Measurements from ENCODE around the gene STON2. TPM values are rescaled to one million over a fixed set of nuclear protein-coding genes. Genes with fewer than 3 reads are reported as not detected.

STON2 gene
- total and polyA plus RNA-seq, 4 experiments from 2014 or later: not detected

DNA sequence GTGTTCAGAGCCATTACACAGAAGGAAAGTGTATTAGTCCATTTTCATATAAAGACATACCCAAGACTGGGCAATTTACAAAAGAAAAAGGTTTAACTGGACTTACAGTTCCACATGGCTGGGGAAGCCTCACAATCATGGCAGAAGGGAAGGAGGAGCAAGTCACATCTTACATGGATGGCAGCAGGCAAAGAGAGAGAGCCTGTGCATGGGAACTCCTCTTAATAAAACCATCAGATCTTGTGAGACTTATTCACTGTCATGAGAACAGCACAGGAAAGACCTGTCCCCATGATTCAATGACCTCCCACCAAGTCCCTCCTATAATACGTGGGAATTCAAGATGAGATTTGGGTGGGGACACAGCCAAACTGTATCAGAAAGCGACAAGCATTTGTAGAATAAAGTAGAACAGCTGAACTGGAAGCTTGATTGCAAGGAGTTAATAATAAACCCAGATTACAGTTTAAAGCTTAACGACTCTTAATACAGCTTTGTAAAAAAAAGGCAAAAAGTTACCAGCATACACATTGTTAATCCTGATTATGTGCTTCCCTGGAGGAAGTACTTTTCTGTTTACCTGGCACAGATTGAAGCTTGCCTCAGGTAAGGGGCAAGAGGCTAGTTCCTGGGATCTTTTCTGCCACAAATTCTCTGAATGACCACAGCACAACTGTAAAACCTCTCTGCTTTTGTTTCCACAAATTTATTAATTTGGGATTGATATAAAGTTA, 18.1 kb upstream of the STON2 start:
- no peak overlapping the region for H3K4me3 ChIP-seq (ENCODE audit: low read length in 2 of 2)

DNA sequence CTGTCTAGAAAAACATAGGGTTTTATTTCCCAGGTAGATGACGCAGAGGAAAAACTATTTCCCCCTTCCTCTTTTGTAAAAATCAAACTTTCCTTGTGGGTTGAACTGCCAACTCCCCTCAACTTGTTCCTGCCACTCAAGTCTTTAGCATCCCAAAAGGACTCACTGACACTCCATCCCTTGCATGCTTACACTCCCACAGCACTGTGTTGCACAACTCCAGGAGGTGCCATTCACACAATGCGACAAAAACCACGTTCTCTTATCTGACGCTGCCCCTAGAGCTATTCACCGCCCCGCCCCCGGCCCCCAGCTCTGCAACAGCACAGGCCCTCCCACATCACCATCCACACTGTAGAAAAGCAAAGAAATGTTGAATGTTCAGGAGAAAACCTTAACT, 16.9 kb upstream of the STON2 start:
- Histone ChIP-seq H3K9me3 (ENCODE audit: control insufficient read depth in 1 of 2, low read length in 2 of 2) (no peaks in the 10 kb centered on the region), H3K27ac (ENCODE audit: low read depth, low read length) (no peak overlapping the region), H3K4me1 (ENCODE audit: insufficient read depth, low read length) (no peaks in the 10 kb centered on the region), H3K4me3 (ENCODE audit: low read length in 2 of 2) (no peak overlapping the region), H3K36me3 (ENCODE audit: insufficient read depth, low read length) (no peaks in the 10 kb centered on the region), H3K27me3 (ENCODE audit: insufficient read depth, low read length) (no peaks in the 10 kb centered on the region)
- Mint-ChIP-seq H3K4me3 (no peak overlapping the region), H3K27me3 (peaks cover 7 to 9% of the 10 kb centered on the region in 2 donors), H3K4me1 (no peaks in the 10 kb centered on the region), H3K9me3 (peaks cover 0 to 8% (median 0%) of the 10 kb centered on the region in 8 donors), H3K36me3 (no peaks in the 10 kb centered on the region), H3K27ac (no peak overlapping the region)
- intact Hi-C loops (cut with micrococcal nuclease): no loop called here
- no peak for DNase-seq
- ChIA-PET CTCF (ENCODE audit: partially characterized antibody) (interaction anchor here (0.6 to 0.7 kb wide), 2 partner anchors 8 to 37 kb away, joined by 3 read pairs; no protein-coding TSS in a partner anchor), POLR2A (ENCODE audit: partially characterized antibody) (no interaction called here)

More for the DNA sequence above, 18.1 kb upstream of the STON2 start:
- DNase-seq: no peak
- Mint-ChIP-seq H3K27me3 (peaks cover 7 to 9% of the 10 kb centered on the region in 2 donors), H3K27ac (no peak overlapping the region), H3K4me3 (no peak overlapping the region), H3K9me3 (peaks cover 0 to 8% (median 0%) of the 10 kb centered on the region in 8 donors), H3K4me1 (no peaks in the 10 kb centered on the region), H3K36me3 (no peaks in the 10 kb centered on the region)
- H3K27me3 ChIP-seq (ENCODE audit: insufficient read depth, low read length): no peaks in the 10 kb centered on the region
- no peaks in the 10 kb centered on the region for H3K36me3 ChIP-seq (ENCODE audit: insufficient read depth, low read length)
- H3K27ac ChIP-seq (ENCODE audit: low read depth, low read length): no peak overlapping the region
- intact Hi-C loops (cut with micrococcal nuclease): no loop called here
- H3K4me1 ChIP-seq (ENCODE audit: insufficient read depth, low read length): no peaks in the 10 kb centered on the region
- ChIA-PET POLR2A (ENCODE audit: partially characterized antibody) (no interaction called here), CTCF (ENCODE audit: partially characterized antibody) (interaction anchor here (1.6 kb wide), 1 partner anchor 47 kb away, joined by 4 read pairs; no protein-coding TSS in a partner anchor)
- no peaks in the 10 kb centered on the region for H3K9me3 ChIP-seq (ENCODE audit: control insufficient read depth in 1 of 2, low read length in 2 of 2)

DNA sequence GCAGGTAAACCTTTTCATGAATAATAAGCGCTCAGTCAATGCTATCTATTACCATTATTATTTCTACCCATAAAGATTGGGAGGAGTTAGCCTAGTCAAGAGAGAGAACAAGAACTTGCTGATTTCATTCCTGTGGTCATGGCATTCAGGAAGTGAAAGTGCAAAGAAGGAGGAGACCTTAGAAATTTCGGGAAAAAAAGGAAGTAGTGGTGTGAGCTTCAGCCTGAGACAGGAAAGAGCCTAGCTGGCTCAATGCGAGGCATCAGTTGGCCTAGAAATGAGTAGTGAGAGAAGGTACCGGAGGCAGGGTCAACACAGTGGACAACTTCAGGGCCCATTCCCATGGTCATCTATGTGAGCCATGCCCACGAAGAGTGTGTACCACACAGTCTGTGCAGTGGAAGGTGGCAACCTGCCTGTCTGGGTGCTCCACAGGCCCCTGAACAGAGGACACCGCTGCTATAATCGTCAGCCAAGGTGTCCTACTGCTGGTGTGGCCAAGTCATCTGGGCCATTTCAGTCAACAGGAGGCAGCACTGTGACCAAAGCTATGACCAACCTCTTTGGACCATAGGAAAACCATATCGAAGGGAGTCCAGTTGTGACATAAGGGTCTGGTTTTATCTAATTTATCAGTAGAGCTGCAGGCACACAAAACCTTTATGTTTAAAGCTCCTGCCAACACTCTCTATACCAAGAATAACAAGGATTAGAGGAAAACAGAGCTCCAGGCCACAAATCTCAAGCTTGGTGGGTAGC, 16.2 kb upstream of the STON2 start:
- intact Hi-C loops (cut with micrococcal nuclease): no loop called here

DNA sequence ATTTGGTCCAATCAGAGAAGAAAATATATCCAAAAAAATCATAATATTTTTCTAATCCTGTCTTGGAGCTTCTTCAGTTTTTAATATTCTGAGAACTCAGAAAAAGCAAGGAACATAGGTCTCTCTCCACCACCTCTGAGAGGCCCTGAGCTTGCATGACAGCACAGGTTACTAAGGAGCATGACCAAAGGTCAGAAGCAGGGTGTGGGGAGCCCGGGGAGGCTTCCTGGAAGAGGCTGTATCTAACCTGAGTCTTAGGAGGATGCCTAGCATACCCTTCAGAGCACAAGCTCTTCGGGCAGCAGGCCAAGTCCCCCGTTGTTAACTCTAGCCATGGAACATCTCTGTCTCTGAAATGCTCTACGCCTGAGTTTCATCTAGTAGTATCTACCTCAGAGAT, 15.7 kb upstream of the STON2 start:
- no peak overlapping the region for H3K27ac Mint-ChIP-seq
- no peak overlapping the region for H3K4me3 Mint-ChIP-seq
- H3K27me3 Mint-ChIP-seq: peaks cover 9 to 11% of the 10 kb centered on the region in 2 donors
- Histone ChIP-seq H3K27ac (ENCODE audit: low read depth, low read length) (no peak overlapping the region), H3K9me3 (ENCODE audit: control insufficient read depth in 1 of 2, low read length in 2 of 2) (no peaks in the 10 kb centered on the region), H3K4me3 (ENCODE audit: low read length in 2 of 2) (no peak overlapping the region), H3K36me3 (ENCODE audit: insufficient read depth, low read length) (no peaks in the 10 kb centered on the region), H3K27me3 (ENCODE audit: insufficient read depth, low read length) (no peaks in the 10 kb centered on the region), H3K4me1 (ENCODE audit: insufficient read depth, low read length) (no peaks in the 10 kb centered on the region)
- no peaks in the 10 kb centered on the region for H3K4me1 Mint-ChIP-seq
- H3K9me3 Mint-ChIP-seq: peaks cover 0 to 8% (median 0%) of the 10 kb centered on the region in 8 donors
- intact Hi-C loops (cut with micrococcal nuclease): no loop called here
- CTCF ChIA-PET (ENCODE audit: partially characterized antibody): no interaction called here
- POLR2A ChIA-PET (ENCODE audit: partially characterized antibody): no interaction called here
- DNase-seq: no peak
- H3K36me3 Mint-ChIP-seq: no peaks in the 10 kb centered on the region

More for the DNA sequence above, 16.2 kb upstream of the STON2 start:
- Mint-ChIP-seq H3K4me1 (no peaks in the 10 kb centered on the region), H3K36me3 (no peaks in the 10 kb centered on the region), H3K27ac (no peak overlapping the region), H3K4me3 (no peak overlapping the region), H3K27me3 (peaks cover 7 to 9% of the 10 kb centered on the region in 2 donors), H3K9me3 (peaks cover 0 to 8% (median 0%) of the 10 kb centered on the region in 8 donors)
- no peak for DNase-seq
- POLR2A ChIA-PET (ENCODE audit: partially characterized antibody): no interaction called here
- no peaks in the 10 kb centered on the region for H3K27me3 ChIP-seq (ENCODE audit: insufficient read depth, low read length)
- CTCF ChIA-PET (ENCODE audit: partially characterized antibody): interaction anchor here (0.6 kb wide), 1 partner anchor 791 kb away, joined by 3 read pairs; no protein-coding TSS in a partner anchor
- no peaks in the 10 kb centered on the region for H3K36me3 ChIP-seq (ENCODE audit: insufficient read depth, low read length)
- no peak overlapping the region for H3K4me3 ChIP-seq (ENCODE audit: low read length in 2 of 2)
- H3K4me1 ChIP-seq (ENCODE audit: insufficient read depth, low read length): no peaks in the 10 kb centered on the region
- no peak overlapping the region for H3K27ac ChIP-seq (ENCODE audit: low read depth, low read length)
- H3K9me3 ChIP-seq (ENCODE audit: control insufficient read depth in 1 of 2, low read length in 2 of 2): no peaks in the 10 kb centered on the region

DNA sequence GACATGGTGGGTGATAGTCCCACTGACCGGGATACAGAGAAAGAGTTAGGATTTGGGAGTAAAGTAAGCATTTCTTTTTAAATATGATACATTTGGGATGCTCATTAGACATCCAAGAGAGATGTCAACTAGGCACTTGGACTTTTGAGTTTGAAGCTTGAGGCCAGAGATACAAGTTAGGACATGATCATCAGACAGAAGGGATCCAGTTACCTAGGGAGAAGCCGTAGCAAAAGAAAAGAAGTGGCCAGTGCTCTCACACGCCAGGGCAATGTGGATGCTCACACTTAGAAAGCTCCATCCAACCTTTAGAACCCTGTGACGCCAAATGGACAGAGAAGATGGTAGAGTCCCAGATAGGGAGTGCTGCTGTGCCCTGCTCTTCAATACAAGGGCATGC, 14.0 kb upstream of the STON2 start:
- Mint-ChIP-seq H3K36me3 (no peaks in the 10 kb centered on the region), H3K4me3 (no peak overlapping the region), H3K27me3 (peaks cover 8 to 15% of the 10 kb centered on the region in 2 donors), H3K4me1 (no peaks in the 10 kb centered on the region), H3K27ac (no peak overlapping the region), H3K9me3 (peaks cover 0 to 5% (median 0%) of the 10 kb centered on the region in 8 donors)
- Histone ChIP-seq H3K27ac (ENCODE audit: low read depth, low read length) (no peak overlapping the region), H3K4me1 (ENCODE audit: insufficient read depth, low read length) (no peaks in the 10 kb centered on the region), H3K36me3 (ENCODE audit: insufficient read depth, low read length) (no peaks in the 10 kb centered on the region), H3K4me3 (ENCODE audit: low read length in 2 of 2) (no peak overlapping the region), H3K27me3 (ENCODE audit: insufficient read depth, low read length) (no peaks in the 10 kb centered on the region), H3K9me3 (ENCODE audit: control insufficient read depth in 1 of 2, low read length in 2 of 2) (no peaks in the 10 kb centered on the region)
- intact Hi-C loops (cut with micrococcal nuclease): no loop called here
- no peak for DNase-seq
- POLR2A ChIA-PET (ENCODE audit: partially characterized antibody): no interaction called here
- CTCF ChIA-PET (ENCODE audit: partially characterized antibody): no interaction called here

DNA sequence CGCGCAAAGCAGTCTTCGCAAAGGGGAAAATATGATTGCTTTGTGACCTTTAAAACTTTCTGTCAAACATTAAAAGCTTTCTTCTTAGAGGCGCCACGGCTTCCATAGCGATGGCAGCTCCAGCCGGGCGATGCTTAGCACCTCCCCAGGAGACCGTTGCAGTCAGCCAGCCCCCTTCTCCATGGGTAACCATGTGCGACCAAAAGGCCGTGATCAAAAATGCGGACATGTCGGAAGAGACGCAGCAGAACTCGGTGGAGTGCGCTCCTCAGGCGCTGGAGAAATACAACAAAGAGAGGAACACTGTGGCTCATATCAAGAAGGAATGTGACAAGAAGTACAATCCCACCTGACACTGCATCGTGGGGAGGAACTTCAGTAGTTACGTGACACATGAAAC, 12.7 kb upstream of the STON2 start:
- no peak overlapping the region for H3K4me3 ChIP-seq (ENCODE audit: low read length in 2 of 2)
- H3K4me1 ChIP-seq (ENCODE audit: insufficient read depth, low read length): no peaks in the 10 kb centered on the region
- Mint-ChIP-seq H3K4me3 (no peak overlapping the region), H3K27ac (no peak overlapping the region), H3K4me1 (no peaks in the 10 kb centered on the region), H3K9me3 (peaks cover 0 to 5% (median 0%) of the 10 kb centered on the region in 8 donors), H3K36me3 (no peaks in the 10 kb centered on the region), H3K27me3 (peaks cover 8 to 16% of the 10 kb centered on the region in 2 donors)
- no peak overlapping the region for H3K27ac ChIP-seq (ENCODE audit: low read depth, low read length)
- no peaks in the 10 kb centered on the region for H3K36me3 ChIP-seq (ENCODE audit: insufficient read depth, low read length)
- DNase-seq: no peak
- intact Hi-C loops (cut with micrococcal nuclease): no loop called here
- CTCF ChIA-PET (ENCODE audit: partially characterized antibody): no interaction called here
- no peaks in the 10 kb centered on the region for H3K9me3 ChIP-seq (ENCODE audit: control insufficient read depth in 1 of 2, low read length in 2 of 2)
- H3K27me3 ChIP-seq (ENCODE audit: insufficient read depth, low read length): no peaks in the 10 kb centered on the region
- POLR2A ChIA-PET (ENCODE audit: partially characterized antibody): no interaction called here

DNA sequence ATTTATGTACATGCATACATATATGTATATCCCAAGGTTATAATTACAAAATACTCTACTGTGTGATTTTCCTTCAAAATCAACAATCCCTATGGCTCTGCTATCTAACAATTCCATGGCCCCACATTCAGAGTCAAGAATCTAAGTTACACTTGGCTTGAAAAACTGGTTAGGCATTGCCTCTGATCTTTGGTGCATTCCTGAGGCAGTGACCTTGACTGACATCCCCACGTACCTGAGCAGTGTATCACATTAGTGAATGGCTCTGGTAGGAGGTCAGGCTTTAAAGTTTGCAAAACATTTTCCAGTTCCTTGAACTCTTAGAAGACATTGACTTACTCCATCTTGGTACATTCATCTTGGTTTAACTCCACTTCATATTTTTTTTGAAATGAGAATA, 8.5 kb upstream of the STON2 start:
- H3K27me3 ChIP-seq (ENCODE audit: insufficient read depth, low read length): no peaks in the 10 kb centered on the region
- H3K27ac ChIP-seq (ENCODE audit: low read depth, low read length): no peak overlapping the region
- no peak overlapping the region for H3K4me3 ChIP-seq (ENCODE audit: low read length in 2 of 2)
- no peaks in the 10 kb centered on the region for H3K36me3 ChIP-seq (ENCODE audit: insufficient read depth, low read length)
- H3K4me3 Mint-ChIP-seq: no peak overlapping the region
- H3K4me1 Mint-ChIP-seq: no peaks in the 10 kb centered on the region
- no peak for DNase-seq
- no peak overlapping the region for H3K27ac Mint-ChIP-seq
- H3K9me3 ChIP-seq (ENCODE audit: control insufficient read depth in 1 of 2, low read length in 2 of 2): no peaks in the 10 kb centered on the region
- CTCF ChIA-PET (ENCODE audit: partially characterized antibody): no interaction called here
- H3K36me3 Mint-ChIP-seq: no peaks in the 10 kb centered on the region
- H3K9me3 Mint-ChIP-seq: peaks cover 0 to 5% (median 0%) of the 10 kb centered on the region in 8 donors
- intact Hi-C loops (cut with micrococcal nuclease): no loop called here
- no peaks in the 10 kb centered on the region for H3K4me1 ChIP-seq (ENCODE audit: insufficient read depth, low read length)
- H3K27me3 Mint-ChIP-seq: peaks cover 7 to 9% of the 10 kb centered on the region in 2 donors
- POLR2A ChIA-PET (ENCODE audit: partially characterized antibody): no interaction called here
